ENCODE data around the gene ATRAID. TPM values are rescaled to one million over a fixed set of nuclear protein-coding genes. Genes with fewer than 3 reads are reported as not detected.

Gene ATRAID
- total and polyA plus RNA-seq, 2 experiments from 2014 or later = 129 to 154 TPM

GRCh38 chr2:27241761-27242613, 30.1 kb downstream of the ATRAID start:
- peaks cover 78% of the 10 kb centered on the region for H3K36me3 Mint-ChIP-seq (ENCODE audit: low read depth)

More at GRCh38 chr2:27241761-27242613, 30.1 kb downstream of the ATRAID start:
- Histone ChIP-seq H3K79me2 (replicated peaks; ENCODE audit: insufficient read depth) (no peaks in the 10 kb centered on the region), H4K20me1 (replicated peaks; ENCODE audit: insufficient read depth) (no peaks in the 10 kb centered on the region; the same call in none of the 2 replicates), H3F3A (replicated peaks; ENCODE audit: low read depth) (peaks cover 5% of the 10 kb centered on the region; the same call in 1 of the 2 replicates), H3K36me3 (ENCODE audit: insufficient read depth) (peaks cover 42% of the 10 kb centered on the region), H3K9me2 (ENCODE audit: insufficient read depth) (no peaks in the 10 kb centered on the region), H2AFZ (no peak overlapping the region), H3K27me3 (ENCODE audit: insufficient read depth) (no peaks in the 10 kb centered on the region), H3K4me1 (ENCODE audit: insufficient read depth) (no peaks in the 10 kb centered on the region), H3K27ac (ENCODE audit: low read depth) (no peak overlapping the region), H3K4me2 (no peak overlapping the region), H3K4me3 (no peak overlapping the region)
- ATAC-seq (no peak), DNase-seq (ENCODE audit: low spot score) (no peak)
- no peaks in the 10 kb centered on the region for H3K4me1 Mint-ChIP-seq
- H3K27ac Mint-ChIP-seq = no peak overlapping the region
- no peak overlapping the region for H3K4me3 Mint-ChIP-seq
- TF ChIP-seq ETS1 (IDR thresholded peaks at IDR 0.05) = no peak
- no peak for TF ChIP-seq CREB1 (CRISPR knock-in tag; IDR thresholded peaks at IDR 0.05; ENCODE audit: low read depth)
- TF ChIP-seq NANOG (IDR thresholded peaks at IDR 0.05; ENCODE audit: borderline replicate concordance) = no peak
- TF ChIP-seq POLR2AphosphoS5 (IDR thresholded peaks at IDR 0.05; ENCODE audit: low read depth) = no peak
- TF ChIP-seq ZNF462 (CRISPR knock-in tag; IDR thresholded peaks at IDR 0.05) = no peak
- no peak for TF ChIP-seq JUNB (IDR thresholded peaks at IDR 0.05; ENCODE audit: unreplicated experiment)
- no peak for TF ChIP-seq EZH2 (IDR thresholded peaks at IDR 0.05; ENCODE audit: low read depth, unreplicated experiment)
- no peak for TF ChIP-seq REST (IDR thresholded peaks at IDR 0.05; ENCODE audit: unreplicated experiment)
- no peak for TF ChIP-seq STAT1 (IDR thresholded peaks at IDR 0.05; ENCODE audit: unreplicated experiment)
- no peak for TF ChIP-seq CTCF (conservative IDR thresholded peaks at IDR 0.05; ENCODE audit: low read depth in 2 of 2)
- no peak for TF ChIP-seq ZNF114 (CRISPR knock-in tag; IDR thresholded peaks at IDR 0.05)
- no peak for TF ChIP-seq ZNF331 (CRISPR knock-in tag; IDR thresholded peaks at IDR 0.05; ENCODE audit: low read depth)
- no peak for TF ChIP-seq EZH2phosphoT487 (IDR thresholded peaks at IDR 0.05; ENCODE audit: unreplicated experiment)
- no peaks in the 10 kb centered on the region; the same call in 2 of the 3 replicates for H3K9me3 Mint-ChIP-seq
- H3K27me3 Mint-ChIP-seq (ENCODE audit: insufficient read depth, low read depth, poor library complexity) = peaks cover 22% of the 10 kb centered on the region

Measured in GM23338 (cell line).